Putamen (tissue), 1 donor: Measurements from ENCODE around the gene PLA2G12B.
"Not testable (repeated sequence)": the region's sequence is repeated elsewhere in the genome, so short reads cannot be mapped to it uniquely, and the experiment has no call there.

ENCODE experiments used
- DNase-seq: peaks from one replicate; pipeline ENCODE4 v3.0.0-alpha.2; 2016; ENCODE audit warnings: low spot score

Gene PLA2G12B

DNA sequence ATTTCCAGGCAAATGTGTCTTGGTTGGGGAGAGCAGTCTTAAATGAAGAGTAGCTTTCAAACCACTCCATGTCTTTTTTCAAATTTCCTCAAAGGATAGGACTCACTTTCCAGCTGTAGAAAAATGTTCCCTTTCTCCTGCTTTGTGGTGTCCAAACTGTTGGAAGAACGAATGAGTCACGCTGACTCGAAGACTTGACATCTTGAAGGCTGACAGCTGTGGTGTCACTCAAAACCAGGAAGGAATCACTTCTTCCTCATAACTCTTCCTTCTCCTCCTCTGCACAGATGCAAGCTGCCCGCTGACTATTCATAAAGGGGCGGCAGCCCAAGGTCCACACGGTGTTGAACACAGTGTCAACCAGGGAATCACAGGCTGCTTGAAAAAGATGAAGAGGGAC is 19.2 kb downstream of the PLA2G12B start:
- DNase-seq = no peak

GRCh38 chr10:72932259-72933015 is 22.2 kb downstream of the PLA2G12B start:
- DNase-seq = no peak

- DNase-seq = no peak
These were observed 24.3 kb downstream of the PLA2G12B start for GRCh38 chr10:72930276-72930675.

- DNase-seq = no peak
These were observed 25.8 kb downstream of the PLA2G12B start for GRCh38 chr10:72928798-72929197.

- no peak for DNase-seq
These were observed 27.1 kb downstream of the PLA2G12B start for GRCh38 chr10:72927485-72927884.

DNA sequence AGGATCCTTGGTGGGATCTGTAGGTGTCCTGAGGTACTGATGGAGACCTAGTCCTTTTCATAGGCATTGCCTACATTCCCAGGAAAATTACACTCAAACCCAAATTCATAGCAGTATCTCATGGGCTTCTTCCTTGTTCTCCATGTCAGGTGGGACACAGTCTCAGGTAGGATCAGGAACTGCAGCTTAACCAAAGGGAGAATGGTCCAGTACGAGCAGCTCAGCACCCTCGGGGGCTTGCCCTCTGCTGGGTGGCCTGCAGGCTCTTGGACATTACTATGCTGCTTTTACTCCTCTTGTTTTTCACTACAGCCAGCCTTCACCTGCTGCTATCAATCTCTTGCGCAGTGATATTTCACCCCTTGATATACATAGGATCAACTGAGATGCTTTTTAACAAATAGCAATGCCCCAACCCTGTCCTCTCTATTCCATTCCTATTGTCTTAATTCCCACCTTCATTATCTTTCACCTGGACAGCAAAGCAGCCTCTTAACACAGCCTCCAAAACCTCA is 28.6 kb downstream of the PLA2G12B start:
- DNase-seq = no peak

- no peak for DNase-seq
These were observed 30.3 kb downstream of the PLA2G12B start for GRCh38 chr10:72924351-72924750.

- DNase-seq = not testable (repeated sequence)
These were observed 33.4 kb downstream of the PLA2G12B start for GRCh38 chr10:72921147-72921683.

DNA sequence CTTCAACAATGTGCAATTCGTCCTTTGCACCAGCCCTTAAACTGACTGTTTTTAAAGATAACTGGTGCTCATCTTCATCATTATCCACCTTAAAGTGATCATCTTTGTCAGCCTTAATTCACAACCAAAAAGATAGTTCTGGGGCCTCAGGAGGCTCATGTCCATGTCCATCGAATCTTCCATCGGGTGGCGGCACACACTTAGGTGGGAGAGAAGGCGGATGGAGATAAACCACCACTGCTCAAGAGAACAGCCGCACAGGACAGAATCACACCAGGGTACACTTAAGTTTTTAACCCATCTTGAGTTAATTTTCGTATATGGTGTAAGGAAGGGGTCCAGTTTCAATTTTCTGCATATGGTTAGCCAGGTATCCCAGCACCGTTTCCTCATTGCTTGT is 36.3 kb downstream of the PLA2G12B start:
- no peak for DNase-seq

- DNase-seq = not testable (repeated sequence)
These were observed 36.7 kb downstream of the PLA2G12B start for GRCh38 chr10:72917803-72918332.

DNA sequence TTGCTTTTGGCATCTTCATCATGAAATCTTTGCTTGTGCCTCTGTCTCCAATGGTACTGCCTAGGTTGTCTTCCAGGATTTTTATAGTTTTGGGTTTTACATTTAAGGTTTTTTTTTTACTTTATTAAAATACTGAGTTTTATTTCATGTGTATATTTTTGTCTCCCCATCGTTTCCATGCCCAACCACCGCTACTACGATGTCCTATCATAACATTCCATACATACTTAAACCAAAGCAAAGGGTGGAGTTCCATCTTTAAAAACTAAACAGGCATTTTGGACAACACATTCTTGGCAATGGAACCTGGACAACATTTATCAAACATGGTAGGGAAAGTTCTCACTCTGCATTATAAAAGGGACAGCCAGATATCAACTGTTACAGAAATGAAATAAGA is 37.4 kb downstream of the PLA2G12B start:
- not testable (repeated sequence) for DNase-seq

- DNase-seq = no peak
These were observed 41.3 kb downstream of the PLA2G12B start for GRCh38 chr10:72913287-72913686.

DNA sequence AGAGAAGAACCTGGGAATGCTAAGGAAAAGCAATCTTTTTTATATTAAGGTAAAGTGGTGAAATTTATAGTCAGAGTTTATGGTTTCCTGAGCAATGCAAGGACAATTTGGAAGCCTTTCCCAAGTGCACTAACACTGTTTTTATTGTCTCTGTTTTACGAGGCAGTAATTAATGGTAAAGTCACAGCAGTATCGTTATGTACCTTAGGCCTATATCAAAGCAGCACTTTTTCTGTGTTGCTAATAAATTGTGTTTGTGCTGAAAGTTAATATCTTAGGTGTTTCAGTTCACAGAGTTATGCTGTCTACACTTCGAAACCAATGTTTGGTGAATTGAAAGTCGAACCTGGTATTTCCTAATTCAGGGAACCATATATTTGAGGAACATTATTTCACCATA is 41.9 kb downstream of the PLA2G12B start:
- DNase-seq = no peak

DNA sequence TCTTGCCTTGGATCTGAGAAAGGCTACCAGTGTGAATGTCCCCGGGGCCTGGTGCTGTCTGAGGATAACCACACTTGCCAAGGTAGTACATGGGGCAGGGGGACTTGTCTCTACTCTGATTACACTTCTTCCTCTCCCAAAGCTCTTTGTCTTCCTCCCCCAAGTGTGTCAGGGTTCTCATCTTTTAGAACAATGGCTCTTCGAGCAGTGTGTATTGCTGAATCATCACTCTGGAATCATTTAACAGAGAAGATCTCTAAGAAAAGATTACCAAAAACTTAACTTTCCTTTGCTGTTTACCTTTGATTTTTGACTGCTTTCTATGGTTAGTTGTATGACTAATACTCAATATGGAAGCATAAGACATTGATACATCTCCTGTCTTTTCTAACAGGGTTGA is 42.8 kb downstream of the PLA2G12B start:
- no peak for DNase-seq

DNA sequence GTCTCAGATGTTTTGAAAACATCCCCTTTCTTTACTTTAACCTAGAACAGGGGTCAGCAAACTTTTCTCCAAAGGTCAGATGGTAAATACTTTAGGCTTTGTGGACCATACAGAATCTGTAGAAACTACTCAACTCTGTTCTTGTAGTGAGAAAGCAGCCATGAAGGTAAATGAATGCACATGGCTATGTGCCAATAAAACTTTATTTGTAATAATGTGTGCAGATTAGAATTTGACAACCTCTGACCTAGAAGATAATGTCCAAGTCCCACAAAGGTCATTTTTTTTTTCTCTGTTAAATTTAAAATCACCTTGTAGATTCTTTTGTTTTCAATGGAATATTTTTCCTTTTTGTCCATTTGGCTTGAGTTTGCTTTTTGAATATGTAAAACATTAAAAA is 43.9 kb downstream of the PLA2G12B start:
- no peak for DNase-seq

- no peak for DNase-seq
These were observed 48.2 kb downstream of the PLA2G12B start for GRCh38 chr10:72906446-72906845.

DNA sequence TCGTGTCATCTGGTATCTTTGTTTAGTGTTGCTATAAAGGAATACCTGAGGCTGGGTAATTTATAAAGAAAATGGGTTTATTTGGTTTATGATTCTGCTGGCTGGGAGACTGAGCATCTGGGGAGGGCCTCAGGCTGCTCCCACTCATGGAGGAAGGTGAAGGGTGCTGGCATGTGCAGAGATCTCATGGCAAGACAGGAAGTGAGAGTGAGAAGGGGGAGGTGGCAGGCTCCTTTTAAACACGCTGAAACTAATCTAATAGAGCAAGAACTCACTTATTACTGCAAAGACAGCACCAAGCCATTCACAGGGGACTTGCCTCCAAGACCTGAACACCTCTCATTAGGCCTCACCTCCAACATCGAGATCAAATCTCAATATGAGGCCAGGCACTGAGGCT is 49.8 kb downstream of the PLA2G12B start:
- no peak for DNase-seq

DNA sequence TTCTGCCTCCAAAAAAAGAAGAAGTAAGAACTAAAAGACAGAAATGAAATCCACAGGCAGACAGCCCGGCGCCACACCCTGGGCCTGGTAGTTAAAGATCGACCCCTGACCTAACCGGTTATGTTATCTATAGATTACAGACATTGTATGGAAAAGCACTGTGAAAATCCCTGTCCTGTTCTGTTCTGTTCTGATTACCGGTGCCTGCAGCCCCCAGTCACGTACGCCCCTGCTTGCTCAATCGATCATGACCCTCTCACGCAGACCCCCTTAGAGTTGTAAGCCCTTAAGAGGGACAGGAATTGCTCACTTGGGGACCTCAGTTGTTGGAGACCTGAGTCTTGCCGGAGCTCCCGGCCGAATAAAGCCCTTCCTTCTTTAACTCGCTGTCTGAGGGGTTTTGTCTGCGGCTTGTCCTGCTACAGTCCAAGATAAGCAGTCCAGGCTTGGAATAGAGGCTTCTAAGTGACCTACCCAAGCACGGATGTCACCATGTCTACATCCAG is 50.6 kb downstream of the PLA2G12B start:
- DNase-seq = not testable (repeated sequence)

- no peak for DNase-seq
These were observed 55.1 kb downstream of the PLA2G12B start for GRCh38 chr10:72899545-72899944.

DNA sequence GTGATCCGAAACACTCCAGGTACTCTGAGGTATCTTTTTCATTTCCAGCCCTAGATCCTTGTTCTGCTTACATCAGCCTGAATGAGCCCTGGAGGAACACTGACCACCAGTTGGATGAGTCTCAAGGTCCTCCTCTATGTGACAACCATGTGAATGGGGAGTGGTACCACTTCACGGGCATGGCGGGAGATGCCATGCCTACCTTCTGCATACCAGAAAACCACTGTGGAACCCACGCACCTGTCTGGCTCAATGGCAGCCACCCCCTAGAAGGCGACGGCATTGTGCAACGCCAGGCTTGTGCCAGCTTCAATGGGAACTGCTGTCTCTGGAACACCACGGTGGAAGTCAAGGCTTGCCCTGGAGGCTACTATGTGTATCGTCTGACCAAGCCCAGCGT is 56.0 kb downstream of the PLA2G12B start:
- DNase-seq = no peak

- DNase-seq = no peak
These were observed 59.3 kb downstream of the PLA2G12B start for GRCh38 chr10:72895236-72895850.

DNA sequence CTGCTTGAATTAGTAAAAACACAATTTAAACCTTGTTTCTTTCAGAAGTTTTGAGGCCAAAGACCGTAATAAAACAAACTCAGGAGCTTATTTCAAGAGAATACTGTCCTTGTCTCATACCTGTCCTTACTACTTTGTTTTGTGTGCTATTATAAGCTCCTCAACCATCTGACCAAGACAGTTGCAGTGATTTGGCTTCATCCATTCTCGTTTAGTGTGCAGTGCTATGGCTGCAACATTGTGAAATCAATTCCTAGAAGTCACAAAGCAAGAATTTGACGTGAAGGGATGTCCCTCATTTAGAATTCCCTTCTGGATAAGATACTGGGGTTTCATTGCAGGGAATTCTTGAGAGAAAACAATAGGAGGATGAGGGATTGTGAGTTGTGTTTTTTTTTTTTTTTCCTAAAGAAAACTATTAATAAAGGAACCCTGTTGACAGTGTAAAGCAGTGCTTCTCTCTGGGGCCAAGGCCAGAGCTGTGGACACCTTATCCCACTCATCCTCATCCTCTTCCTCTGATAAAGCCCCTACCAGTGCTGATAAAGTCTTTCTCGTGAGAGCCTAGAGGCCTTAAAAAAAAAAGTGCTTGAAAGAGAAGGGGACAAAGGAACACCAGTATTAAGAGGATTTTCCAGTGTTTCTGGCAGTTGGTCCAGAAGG is 61.3 kb downstream of the PLA2G12B start, which contains the start of gene OIT3:
TSS of gene OIT3 (plus strand) at position 604 of the 663 bp plus-strand sequence. CDS start 60 bp downstream, outside the sequence.
- no peak for DNase-seq
